Karpas-422 (cell line): ENCODE data around the gene WDFY1. TPM values are rescaled to one million over a fixed set of nuclear protein-coding genes. Genes with fewer than 3 reads are reported as not detected.

Source experiments
- DNase-seq: peaks from one replicate; pipeline ENCODE4 v3.0.0-alpha.2; 2015
- H2AFZ ChIP-seq: fragments of 200-600 bp; sonication (generic); 2 replicates; pipeline ENCODE4 v1.6.1; 2014; ENCODE audit warnings: antibody characterized with exemption, low read length, mixed read lengths
- H3K27ac ChIP-seq: fragments of 200-600 bp; sonication (generic); 2 replicates; pipeline ENCODE4 v1.5.1; 2014; ENCODE audit warnings: mild to moderate bottlenecking, low read length, moderate library complexity
- H3K27me3 ChIP-seq: fragments of 200-600 bp; sonication (generic); 2 replicates; pipeline ENCODE4 v1.6.1; 2014; ENCODE audit warnings: low read length, mixed read lengths
- H3K36me3 ChIP-seq: fragments of 200-600 bp; sonication (generic); 2 replicates; pipeline ENCODE4 v1.6.1; 2014; ENCODE audit warnings: low read length, mixed read lengths; ENCODE audit not compliant: insufficient read depth
- H3K4me1 ChIP-seq: fragments of 200-600 bp; sonication (generic); 2 replicates; pipeline ENCODE4 v1.6.1; 2014; ENCODE audit warnings: mild to moderate bottlenecking, low read length, mixed read lengths
- H3K4me2 ChIP-seq: fragments of 200-600 bp; sonication (generic); 2 replicates; pipeline ENCODE4 v1.6.1; 2014; ENCODE audit warnings: low read length, low read depth, mild to moderate bottlenecking; ENCODE audit not compliant: poor library complexity, severe bottlenecking
- H3K4me3 ChIP-seq: fragments of 200-600 bp; sonication (generic); 2 replicates; pipeline ENCODE4 v1.5.1; 2014; ENCODE audit warnings: mild to moderate bottlenecking, antibody characterized with exemption, low read length, mixed read lengths
- H3K79me2 ChIP-seq: fragments of 200-600 bp; sonication (generic); 2 replicates; pipeline ENCODE4 v1.6.1; 2014; ENCODE audit warnings: mild to moderate bottlenecking, low read length, mixed read lengths
- H3K9ac ChIP-seq: fragments of 200-600 bp; sonication (generic); 2 replicates; pipeline ENCODE4 v1.6.0; 2014; ENCODE audit warnings: low read length
- H3K9me2 ChIP-seq: fragments of 200-600 bp; sonication (generic), shearing (Covaris generic); replicated peaks from 2 replicates; pipeline ENCODE4 v1.6.0; 2014; ENCODE audit warnings: mild to moderate bottlenecking, low read length, moderate library complexity; ENCODE audit not compliant: insufficient read depth
- H3K9me3 ChIP-seq: fragments of 300-700, 200-600 bp; sonication (generic); 2 replicates; pipeline ENCODE4 v1.6.1; 2014; ENCODE audit warnings: low read length, mixed read lengths
- H4K20me1 ChIP-seq: fragments of 200-600 bp; sonication (generic); 2 replicates; pipeline ENCODE4 v1.6.1; 2014; ENCODE audit warnings: mild to moderate bottlenecking, antibody characterized with exemption, low read length, low read depth; ENCODE audit not compliant: insufficient read depth
- total RNA-seq: library from RNA; depleted of rRNA; stranded (reverse); fragments of >200 nt; shearing (Covaris generic); gene quantifications from 2 replicates; pipeline ENCODE4 v1.2.3, GENCODE V29; 2014; ENCODE audit warnings: low replicate concordance

WDFY1 gene
- total RNA-seq, 1 experiment from 2014 or later: 34.7 TPM

GRCh38 chr2:223918671-223919134, 26.4 kb downstream of the WDFY1 start:
- no peaks in the 10 kb centered on the region for H3K27me3 ChIP-seq
- H3K9me2 ChIP-seq: no peaks in the 10 kb centered on the region
- no peaks in the 10 kb centered on the region for H4K20me1 ChIP-seq
- no peak overlapping the region for H3K4me2 ChIP-seq
- H3K79me2 ChIP-seq: no peaks in the 10 kb centered on the region
- H3K9ac ChIP-seq: no peak overlapping the region
- H3K27ac ChIP-seq: no peak overlapping the region
- no peaks in the 10 kb centered on the region for H3K4me1 ChIP-seq
- no peaks in the 10 kb centered on the region for H3K9me3 ChIP-seq
- no peaks in the 10 kb centered on the region for H3K36me3 ChIP-seq
- no peak overlapping the region for H3K4me3 ChIP-seq
- H2AFZ ChIP-seq: no peak overlapping the region
- DNase-seq: no peak

GRCh38 chr2:223916181-223916920, 28.8 kb downstream of the WDFY1 start:
- Histone ChIP-seq H3K9me2 (no peaks in the 10 kb centered on the region), H3K9me3 (no peaks in the 10 kb centered on the region), H3K4me1 (no peaks in the 10 kb centered on the region), H3K4me3 (no peak overlapping the region), H4K20me1 (no peaks in the 10 kb centered on the region), H3K4me2 (no peak overlapping the region), H2AFZ (no peak overlapping the region), H3K27me3 (no peaks in the 10 kb centered on the region), H3K36me3 (no peaks in the 10 kb centered on the region), H3K79me2 (no peaks in the 10 kb centered on the region), H3K9ac (no peak overlapping the region), H3K27ac (no peak overlapping the region)
- DNase-seq: no peak

- H4K20me1 ChIP-seq: 0 out of 2 replicates have a peak, but pooled peaks cover 1% of the 10 kb centered on the region
- H3K4me1 ChIP-seq: no peaks in the 10 kb centered on the region
- no peak for DNase-seq
- H3K4me2 ChIP-seq: no peak overlapping the region
- H3K9ac ChIP-seq: no peak overlapping the region
- no peaks in the 10 kb centered on the region for H3K79me2 ChIP-seq
- no peaks in the 10 kb centered on the region for H3K9me3 ChIP-seq
- H3K27me3 ChIP-seq: no peaks in the 10 kb centered on the region
- H3K27ac ChIP-seq: no peak overlapping the region
- H3K36me3 ChIP-seq: no peaks in the 10 kb centered on the region
- no peak overlapping the region for H3K4me3 ChIP-seq
- no peaks in the 10 kb centered on the region for H3K9me2 ChIP-seq
- no peak overlapping the region for H2AFZ ChIP-seq
Measured at GRCh38 chr2:223915071-223915470, 30.1 kb downstream of the WDFY1 start.

GRCh38 chr2:223914324-223914723, 30.8 kb downstream of the WDFY1 start:
- Histone ChIP-seq H3K9me3 (no peaks in the 10 kb centered on the region), H3K79me2 (no peaks in the 10 kb centered on the region), H3K36me3 (no peaks in the 10 kb centered on the region)

GRCh38 chr2:223909001-223909741, 36.0 kb downstream of the WDFY1 start:
- Histone ChIP-seq H3K27me3 (no peaks in the 10 kb centered on the region), H2AFZ (no peak overlapping the region), H3K4me2 (no peak overlapping the region), H3K9ac (no peak overlapping the region), H3K27ac (no peak overlapping the region), H3K36me3 (no peaks in the 10 kb centered on the region), H4K20me1 (0 out of 2 replicates have a peak, but pooled peaks cover 9% of the 10 kb centered on the region), H3K4me3 (no peak overlapping the region), H3K4me1 (no peaks in the 10 kb centered on the region), H3K9me3 (no peaks in the 10 kb centered on the region), H3K79me2 (no peaks in the 10 kb centered on the region), H3K9me2 (no peaks in the 10 kb centered on the region)
- DNase-seq: no peak

More at GRCh38 chr2:223914324-223914723, 30.8 kb downstream of the WDFY1 start:
- Histone ChIP-seq H3K4me2 (no peak overlapping the region), H4K20me1 (0 out of 2 replicates have a peak, but pooled peaks cover 7% of the 10 kb centered on the region), H3K4me3 (no peak overlapping the region), H3K4me1 (no peaks in the 10 kb centered on the region), H3K27me3 (no peaks in the 10 kb centered on the region), H3K9me2 (no peaks in the 10 kb centered on the region), H3K9ac (no peak overlapping the region), H3K27ac (no peak overlapping the region), H2AFZ (no peak overlapping the region)
- DNase-seq: no peak

- H4K20me1 ChIP-seq: 0 out of 2 replicates have a peak, but pooled peaks cover 9% of the 10 kb centered on the region
Measured at GRCh38 chr2:223908304-223908998, 36.7 kb downstream of the WDFY1 start.

GRCh38 chr2:223905996-223906395, 39.1 kb downstream of the WDFY1 start:
- Histone ChIP-seq H3K4me2 (no peak overlapping the region), H3K27ac (no peak overlapping the region), H3K36me3 (no peaks in the 10 kb centered on the region), H3K9ac (no peak overlapping the region), H2AFZ (no peak overlapping the region), H3K4me3 (no peak overlapping the region), H3K4me1 (no peaks in the 10 kb centered on the region), H3K9me3 (no peaks in the 10 kb centered on the region), H3K9me2 (no peaks in the 10 kb centered on the region), H3K27me3 (no peaks in the 10 kb centered on the region), H4K20me1 (0 out of 2 replicates have a peak, but pooled peaks cover 9% of the 10 kb centered on the region), H3K79me2 (no peaks in the 10 kb centered on the region)
- DNase-seq: no peak

More at GRCh38 chr2:223908304-223908998, 36.7 kb downstream of the WDFY1 start:
- H3K4me1 ChIP-seq: no peaks in the 10 kb centered on the region
- H3K4me2 ChIP-seq: no peak overlapping the region
- H3K27ac ChIP-seq: no peak overlapping the region
- no peaks in the 10 kb centered on the region for H3K79me2 ChIP-seq
- no peak overlapping the region for H3K9ac ChIP-seq
- no peaks in the 10 kb centered on the region for H3K9me2 ChIP-seq
- H3K4me3 ChIP-seq: no peak overlapping the region
- no peaks in the 10 kb centered on the region for H3K36me3 ChIP-seq
- DNase-seq: no peak
- no peak overlapping the region for H2AFZ ChIP-seq
- no peaks in the 10 kb centered on the region for H3K9me3 ChIP-seq
- H3K27me3 ChIP-seq: no peaks in the 10 kb centered on the region

GRCh38 chr2:223901854-223902253, 43.3 kb downstream of the WDFY1 start:
- no peak overlapping the region for H3K4me2 ChIP-seq
- H3K27ac ChIP-seq: no peak overlapping the region
- H3K9ac ChIP-seq: no peak overlapping the region
- H3K4me1 ChIP-seq: peaks cover under 1% of the 10 kb centered on the region; the same call in 1 of the 2 replicates
- no peaks in the 10 kb centered on the region for H3K79me2 ChIP-seq
- H3K4me3 ChIP-seq: no peak overlapping the region
- no peaks in the 10 kb centered on the region for H3K27me3 ChIP-seq
- no peak overlapping the region for H2AFZ ChIP-seq
- no peaks in the 10 kb centered on the region for H4K20me1 ChIP-seq
- no peak for DNase-seq
- H3K9me2 ChIP-seq: no peaks in the 10 kb centered on the region
- no peaks in the 10 kb centered on the region for H3K9me3 ChIP-seq
- H3K36me3 ChIP-seq: no peaks in the 10 kb centered on the region
